IPS-11a (cell line): Measurements from ENCODE around the gene SRD5A3.
A peak's percentile ranks its signal among the peaks of the same experiment; 100 is the strongest.

Experiments used
- H3K4me3 ChIP-seq: one replicate; pipeline ENCODE4 v1.5.1; 2013; ENCODE audit warnings: low read depth, low read length, control low read depth

The SRD5A3 gene

GRCh38 chr4:55345980-55346850 lies at the start of gene SRD5A3:
TSS of gene SRD5A3 (plus strand) at chr4:55346242. CDS start at chr4:55346337, 95 bp downstream.
- H3K4me3 ChIP-seq = peak within 1 kb of the TSS; percentile 65

- no peak overlapping the region for H3K4me3 ChIP-seq
Observed at GRCh38 chr4:55297346-55297745, 48.7 kb upstream of the SRD5A3 start.

- no peak overlapping the region for H3K4me3 ChIP-seq
Observed at GRCh38 chr4:55303760-55304165, 42.3 kb upstream of the SRD5A3 start.

- H3K4me3 ChIP-seq = no peak overlapping the region
Observed at GRCh38 chr4:55304303-55304702, 41.7 kb upstream of the SRD5A3 start.

- H3K4me3 ChIP-seq = no peak overlapping the region
Observed at GRCh38 chr4:55308071-55308470, 38.0 kb upstream of the SRD5A3 start.

GRCh38 chr4:55311792-55312488 lies 34.1 kb upstream of the SRD5A3 start:
- H3K4me3 ChIP-seq = no peak overlapping the region

- no peak overlapping the region for H3K4me3 ChIP-seq
Observed at GRCh38 chr4:55312489-55313101, 33.4 kb upstream of the SRD5A3 start.

- H3K4me3 ChIP-seq = no peak overlapping the region
Observed at GRCh38 chr4:55314141-55314820, 31.8 kb upstream of the SRD5A3 start.

- no peak overlapping the region for H3K4me3 ChIP-seq
Observed at GRCh38 chr4:55318175-55319129, 27.6 kb upstream of the SRD5A3 start.

- H3K4me3 ChIP-seq = no peak overlapping the region
Observed at GRCh38 chr4:55321707-55322264, 24.3 kb upstream of the SRD5A3 start.

- H3K4me3 ChIP-seq = no peak overlapping the region
Observed at GRCh38 chr4:55323375-55323774, 22.7 kb upstream of the SRD5A3 start.

GRCh38 chr4:55326629-55327028 lies 19.4 kb upstream of the SRD5A3 start:
- no peak overlapping the region for H3K4me3 ChIP-seq

GRCh38 chr4:55329012-55329411 lies 17.0 kb upstream of the SRD5A3 start:
- H3K4me3 ChIP-seq = no peak overlapping the region

- no peak overlapping the region for H3K4me3 ChIP-seq
Observed at GRCh38 chr4:55330241-55330640, 15.8 kb upstream of the SRD5A3 start.

- H3K4me3 ChIP-seq = no peak overlapping the region
Observed at GRCh38 chr4:55336138-55337034, 9.7 kb upstream of the SRD5A3 start.

GRCh38 chr4:55337944-55338343 lies 8.1 kb upstream of the SRD5A3 start:
- H3K4me3 ChIP-seq = no peak overlapping the region

GRCh38 chr4:55338486-55338885 lies 7.6 kb upstream of the SRD5A3 start:
- no peak overlapping the region for H3K4me3 ChIP-seq

- H3K4me3 ChIP-seq = no peak overlapping the region
Observed at GRCh38 chr4:55340266-55340665, 5.8 kb upstream of the SRD5A3 start.

- H3K4me3 ChIP-seq = no peak overlapping the region
Observed at GRCh38 chr4:55343887-55344286, 2.2 kb upstream of the SRD5A3 start.
